Left cardiac atrium (tissue), 2 donors: Measurements from ENCODE around the gene SYTL5. TPM values are rescaled to one million over a fixed set of nuclear protein-coding genes. Genes with fewer than 3 reads are reported as not detected.

Source experiments
- microRNA-seq, 2 donors: library from miRNA; unstranded; fragments of <30 nt; microRNA quantifications; one replicate each; pipeline ENCODE4 v1.2.0, GENCODE V29; 2020
- total RNA-seq, 2 donors: library from RNA; stranded (reverse); fragmentation: NEBNext Ultra II Directional; extraction: Animal tissue kit (Norgen Biotek cat#: 25700); gene quantifications; one replicate each; pipeline ENCODE4 v1.2.1, GENCODE V29; 2021
- donor health status: DM: no; HTN: yes; CAD: no; lungs with severe emphysema.
- donor health status: DM: yes; HTN: yes; CAD: no.

SYTL5 gene
- total RNA-seq, 2 donors from 2014 or later, result 0.39 TPM; not detected in 1

Small RNAs within 50 kb of the gene (microRNA-seq; reads per million reads assigned to microRNA genes)
- gene MIR548AJ2, result 0 reads per million in 2 donors

Other genes with a start within 250 kb of the SYTL5 start
- gene CYBB, start 226.5 kb upstream of the SYTL5 start, total RNA-seq, result 10 to 100 TPM; 30.0 to 75.1 TPM
- 10 to 100 TPM; 17.6 to 29.1 TPM for gene DYNLT3, start 159.0 kb upstream of the SYTL5 start, total RNA-seq
- 100 to 1,000 TPM; 101 to 108 TPM for gene SRPX, start 214.3 kb downstream of the SYTL5 start, total RNA-seq